HG02763 (cell line): ENCODE data around the gene RAD9A.

Source experiments
- ATAC-seq: cut with Tn5 transposase; IDR thresholded peaks from one replicate; pipeline ENCODE4 v1.9.1; 2021; ENCODE audit warnings: mild to moderate bottlenecking, moderate library complexity; ENCODE audit not compliant: unreplicated experiment

RAD9A gene

DNA sequence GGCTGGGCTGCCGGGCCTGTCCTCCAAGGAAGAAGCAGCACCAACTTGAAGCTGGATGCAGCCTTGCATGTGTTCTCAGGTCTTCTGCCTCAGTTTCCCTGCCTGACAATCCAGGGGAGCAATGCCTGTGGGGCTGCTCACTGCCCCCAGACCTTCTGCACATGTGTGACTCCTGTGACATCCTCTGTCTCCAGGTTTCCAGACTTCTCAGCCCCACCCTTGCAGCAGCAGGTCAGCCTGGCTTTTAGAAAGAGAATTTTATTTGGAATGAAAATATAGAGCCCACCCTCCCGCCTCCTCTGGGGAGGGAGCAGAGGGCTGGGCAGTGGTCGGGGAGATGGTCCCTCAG lies 46.0 kb downstream of the RAD9A start:
- no peak for ATAC-seq

DNA sequence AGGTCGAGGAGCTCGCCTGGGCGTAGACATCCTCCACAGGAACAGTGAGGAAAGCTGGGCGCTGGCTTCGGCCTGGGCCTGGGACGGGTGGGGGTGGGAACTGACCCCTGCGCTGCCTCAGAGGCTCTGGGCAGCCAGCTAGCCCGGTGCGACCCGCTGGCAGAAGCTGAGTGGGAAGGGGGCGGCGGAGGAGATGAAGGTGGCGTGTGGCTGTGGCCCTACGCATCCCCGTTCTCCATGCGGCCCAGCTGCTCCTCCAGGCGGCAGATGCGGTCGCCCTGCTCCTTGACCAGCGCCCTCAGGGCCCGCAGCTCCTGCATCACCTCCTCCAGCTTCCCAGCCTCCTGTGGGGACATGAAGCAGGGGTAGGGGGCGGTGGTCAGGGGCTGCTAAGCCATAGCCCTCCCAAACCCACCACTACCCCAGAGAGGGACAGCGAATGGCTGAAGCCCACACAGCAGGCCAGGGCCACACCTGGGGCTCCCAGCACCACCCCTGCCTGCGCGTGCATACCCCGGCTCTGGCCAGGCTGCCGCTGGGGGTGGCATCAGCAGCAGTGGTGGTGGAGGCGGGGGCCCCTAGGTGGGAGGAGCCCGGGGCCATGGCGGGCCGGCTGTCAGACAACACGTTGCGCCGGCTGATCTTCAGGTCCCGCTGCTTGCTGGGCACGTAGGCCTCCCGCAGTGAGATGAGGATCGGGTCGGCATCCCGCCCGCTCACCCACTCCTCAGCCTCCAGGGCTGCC lies 46.5 kb downstream of the RAD9A start:
- no peak for ATAC-seq

DNA sequence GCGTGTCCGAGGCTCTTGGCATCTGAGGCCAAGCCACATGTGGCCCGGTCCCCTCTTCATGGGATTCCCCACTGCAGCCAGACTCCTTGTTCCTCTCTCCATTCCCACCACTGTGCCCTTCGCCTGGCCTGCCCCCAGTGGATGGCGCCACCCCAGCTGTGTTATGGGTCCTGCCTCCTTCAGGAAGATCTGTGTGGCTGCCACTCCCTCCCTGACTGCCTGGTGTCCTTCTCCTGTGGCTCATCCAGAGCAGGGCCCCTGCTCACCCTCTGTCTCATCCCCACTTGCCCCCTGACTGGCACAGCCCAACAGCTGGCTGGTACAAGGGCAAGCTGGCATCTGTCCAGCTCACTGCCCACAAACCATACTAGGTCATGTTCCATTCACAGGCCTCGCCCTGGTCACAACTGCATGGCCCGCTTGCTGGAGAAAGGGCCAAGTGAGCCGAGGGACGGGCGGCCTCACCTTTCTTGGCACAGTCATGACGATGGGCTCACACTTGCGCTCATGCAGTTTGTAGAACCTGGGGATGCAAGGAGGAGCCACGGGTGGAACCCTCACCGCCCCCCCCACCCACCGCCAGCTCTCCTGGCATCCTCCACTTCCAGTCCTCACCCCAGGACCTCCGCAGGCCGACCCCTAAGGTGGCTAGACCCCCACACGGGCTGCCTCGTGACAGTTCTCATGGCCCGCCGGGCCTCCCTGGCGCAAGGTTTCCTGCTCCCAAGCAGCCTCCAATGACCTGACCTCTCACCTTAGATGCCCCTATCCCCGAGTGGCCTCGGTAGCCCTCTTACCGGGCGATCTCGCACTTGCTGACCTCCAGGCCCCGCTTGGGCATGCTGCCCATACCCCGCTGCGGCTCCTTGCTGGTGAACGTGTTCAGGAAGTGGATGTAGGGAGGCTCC lies 47.8 kb downstream of the RAD9A start:
- no peak for ATAC-seq

DNA sequence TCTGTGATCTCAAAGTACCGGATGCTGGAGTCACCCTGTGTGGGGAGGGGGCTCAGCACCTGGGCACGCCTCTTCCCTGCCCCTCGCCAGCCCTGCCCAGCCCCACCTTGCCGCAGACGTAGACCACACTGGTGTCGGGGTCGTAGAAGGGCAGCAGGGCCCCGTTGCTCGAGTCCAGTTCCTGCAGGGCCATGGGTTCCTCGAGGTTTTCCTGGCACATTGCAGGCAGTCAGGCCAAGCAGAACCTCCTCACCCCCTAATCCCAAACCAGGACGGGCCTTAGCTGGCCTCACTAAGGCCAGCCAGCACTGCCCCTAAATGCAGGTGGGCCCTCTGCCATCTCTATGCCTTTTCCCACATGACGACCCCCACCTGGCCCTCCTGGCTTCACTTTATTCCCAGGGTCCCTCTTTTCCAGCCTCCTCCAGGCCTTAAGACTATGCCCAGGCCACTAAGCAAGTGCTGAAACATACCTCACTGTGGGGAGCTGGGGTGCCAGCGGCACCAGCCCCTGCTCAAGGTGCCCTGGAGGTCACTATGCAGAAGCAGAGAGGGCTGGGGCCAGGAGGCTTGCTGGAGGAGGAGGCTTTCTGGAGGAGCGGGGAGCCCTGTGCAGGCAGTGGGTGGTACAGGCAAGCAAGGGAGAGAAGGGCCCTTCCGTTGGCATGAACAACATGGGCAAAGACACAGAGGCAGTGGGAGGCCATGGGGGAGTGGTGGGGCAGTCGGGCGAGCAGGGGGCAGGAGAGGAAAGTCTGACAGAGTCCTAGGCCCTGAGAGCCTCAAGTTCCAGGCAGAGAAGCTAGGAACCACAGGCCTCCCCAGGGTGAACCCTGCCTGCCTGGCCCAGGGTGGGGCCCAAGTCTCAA lies 48.7 kb downstream of the RAD9A start:
- no peak for ATAC-seq

DNA sequence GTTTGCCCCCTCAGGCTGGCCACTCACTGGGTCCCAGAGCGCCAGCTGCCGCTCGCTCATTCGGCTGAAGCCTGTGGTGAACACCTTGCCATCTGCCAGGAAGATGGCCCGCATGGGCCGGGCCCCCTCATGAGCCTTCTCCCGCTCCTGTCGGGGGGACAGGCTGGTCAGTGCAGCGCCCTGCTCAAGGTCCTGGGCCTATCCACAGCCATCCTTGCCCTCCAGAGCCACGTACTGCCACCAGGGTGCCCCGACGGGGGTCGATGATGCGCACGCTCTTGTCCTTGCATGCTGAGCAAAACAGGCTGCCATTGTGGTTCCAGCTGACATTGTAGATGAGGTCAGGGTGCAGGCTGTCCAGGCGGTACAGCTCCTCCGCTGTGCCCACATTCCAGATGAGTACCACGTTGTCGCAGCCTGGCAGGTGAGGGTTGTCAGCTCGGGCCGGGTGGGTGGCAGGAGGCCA lies 49.3 kb downstream of the RAD9A start:
- ATAC-seq, result no peak

DNA sequence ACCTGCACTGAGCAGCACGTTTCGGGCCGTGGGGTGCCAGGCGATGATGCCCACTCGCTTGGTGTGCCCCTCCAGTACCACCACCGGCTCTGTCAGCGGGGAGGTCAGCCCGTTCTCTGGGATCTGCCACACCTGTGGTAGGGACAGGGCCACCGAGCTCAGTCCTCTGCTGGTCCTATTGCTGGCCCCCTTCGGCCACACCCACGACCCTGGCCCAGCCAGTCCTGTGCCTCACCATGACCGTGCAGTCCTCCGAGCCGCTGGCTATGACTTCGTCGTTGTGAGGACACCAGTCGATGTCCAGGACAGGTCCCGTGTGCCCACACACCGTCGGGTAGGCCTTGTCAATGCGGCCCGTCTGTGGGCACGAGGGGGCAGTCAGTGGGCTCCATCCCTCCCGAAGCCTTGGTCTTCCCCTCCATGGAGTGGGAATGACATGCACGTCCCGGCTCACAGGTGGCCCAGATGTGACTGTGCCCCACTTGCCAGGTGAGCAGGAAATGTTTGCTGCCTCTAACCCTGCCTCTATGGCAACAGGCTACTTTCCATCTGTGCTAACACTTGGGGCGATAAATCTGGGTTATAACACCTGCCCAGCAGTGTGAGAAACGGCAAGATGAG lies 50.1 kb downstream of the RAD9A start:
- ATAC-seq, result no peak

DNA sequence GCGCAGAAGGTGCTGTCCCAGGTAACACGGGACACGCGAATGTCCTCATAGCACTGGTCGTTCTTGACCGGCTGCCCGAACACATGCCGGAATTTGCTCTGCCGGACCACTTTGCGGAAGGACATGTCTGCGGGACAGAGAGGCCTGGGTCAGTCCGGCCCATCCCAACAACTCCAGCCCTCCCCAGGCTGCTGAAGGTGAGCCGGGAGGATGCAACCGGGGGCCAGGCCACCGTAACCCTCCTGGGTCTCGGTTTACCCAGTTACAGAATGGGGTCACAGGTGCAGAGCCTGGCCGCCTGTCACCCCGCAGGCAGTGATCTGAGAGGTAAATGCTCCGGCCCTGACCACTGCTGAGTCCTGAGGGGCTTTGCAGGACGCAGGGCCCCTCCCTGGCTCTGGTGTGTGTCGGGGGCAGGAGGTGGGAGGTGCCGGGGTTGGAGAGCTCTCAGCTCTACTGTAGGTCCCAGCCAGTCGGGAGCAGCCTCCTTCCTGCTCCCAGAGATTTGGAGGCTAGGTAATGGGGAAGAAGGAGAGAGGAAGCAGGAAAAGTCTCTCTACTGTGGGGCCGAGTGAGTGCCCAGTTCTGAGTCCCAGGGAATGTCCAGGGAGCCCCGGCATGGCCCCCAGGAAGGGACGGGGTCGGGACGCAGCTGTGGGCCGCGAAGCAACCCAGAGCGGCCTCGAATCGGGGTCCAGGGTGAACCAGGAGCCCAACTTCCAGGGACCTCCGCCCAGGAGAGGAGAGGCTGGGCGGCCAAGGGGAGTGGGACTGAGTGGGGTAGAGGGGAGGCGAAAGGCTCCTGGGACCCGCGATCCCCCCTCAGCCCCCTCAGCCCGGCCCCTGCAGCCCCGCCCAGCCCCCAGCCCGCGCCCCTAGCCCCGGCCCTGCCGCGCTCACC lies 51.0 kb downstream of the RAD9A start:
- ATAC-seq, result no peak

DNA sequence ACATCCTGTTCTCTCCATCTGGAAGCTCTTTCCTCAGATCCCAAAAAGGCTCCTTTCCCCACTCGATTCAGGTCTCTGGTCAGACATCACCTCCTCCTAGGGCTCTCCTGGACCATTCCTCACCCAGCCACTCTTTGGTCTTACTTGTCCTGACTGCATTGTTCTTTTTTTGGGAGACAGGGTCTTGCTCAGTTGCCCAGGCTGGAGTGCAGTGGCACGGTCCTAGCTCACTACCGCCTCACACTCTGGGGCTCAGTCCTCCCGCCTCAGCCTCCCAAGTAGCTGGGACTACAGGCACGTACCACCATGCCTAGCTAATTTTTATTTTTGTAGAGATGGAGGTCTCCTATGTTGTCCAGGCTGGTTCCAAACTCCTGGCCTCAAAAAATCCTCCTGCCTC lies 53.7 kb downstream of the RAD9A start:
- ATAC-seq, result no peak
